Measurements from ENCODE around the gene DNM3.

Gene DNM3

DNA sequence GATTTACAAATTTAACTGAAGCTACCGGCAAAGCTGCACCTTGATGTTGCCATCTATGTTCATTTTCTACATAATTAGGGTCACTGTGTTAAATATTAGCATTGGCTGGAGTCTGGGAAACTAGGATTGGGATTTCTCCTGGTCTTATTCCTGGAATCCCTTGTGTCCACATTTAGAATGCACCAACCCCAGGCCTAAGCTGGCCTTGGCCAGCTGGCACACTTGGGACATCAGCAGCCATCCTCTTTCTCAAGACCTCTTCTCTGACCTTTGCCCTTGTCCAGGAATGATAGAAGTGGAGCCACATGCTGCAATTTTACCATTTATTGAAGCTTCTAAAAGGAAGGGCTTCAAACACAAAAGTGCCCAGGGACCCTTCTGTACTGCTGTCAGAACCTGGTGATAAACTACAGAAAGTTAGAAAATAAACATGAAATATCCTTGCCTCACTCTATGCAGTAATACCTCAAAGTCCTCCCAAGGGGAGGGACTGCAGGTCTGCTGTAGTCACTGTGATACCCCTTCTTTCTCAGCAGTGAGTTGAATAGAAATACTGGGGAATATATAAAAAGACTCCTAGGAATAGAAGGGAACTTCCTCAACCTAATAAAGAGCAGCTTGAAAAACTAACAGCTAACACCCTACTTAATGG lies 616.3 kb downstream of the DNM3 start:
- no peak for DNase-seq (ENCODE audit: low read depth)

DNA sequence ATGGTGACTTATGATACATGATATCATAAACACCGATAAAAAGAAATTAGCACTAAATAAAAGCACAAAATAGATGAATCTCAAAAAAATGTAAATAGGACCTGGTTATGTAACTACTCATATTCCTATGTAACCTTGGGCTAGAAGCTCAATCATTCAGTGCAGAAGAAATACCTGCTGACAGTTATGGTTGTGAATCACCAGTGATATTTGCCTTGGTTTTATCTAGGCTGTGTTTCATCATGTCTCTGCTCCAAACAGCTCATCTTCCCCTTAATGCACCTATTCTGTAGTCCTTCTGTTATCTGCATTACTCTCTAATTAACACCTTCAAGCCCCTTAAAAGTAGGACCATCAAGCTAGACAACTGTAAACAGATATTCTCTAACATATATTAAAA lies 618.9 kb downstream of the DNM3 start:
- no peak for DNase-seq (ENCODE audit: low read depth)

DNA sequence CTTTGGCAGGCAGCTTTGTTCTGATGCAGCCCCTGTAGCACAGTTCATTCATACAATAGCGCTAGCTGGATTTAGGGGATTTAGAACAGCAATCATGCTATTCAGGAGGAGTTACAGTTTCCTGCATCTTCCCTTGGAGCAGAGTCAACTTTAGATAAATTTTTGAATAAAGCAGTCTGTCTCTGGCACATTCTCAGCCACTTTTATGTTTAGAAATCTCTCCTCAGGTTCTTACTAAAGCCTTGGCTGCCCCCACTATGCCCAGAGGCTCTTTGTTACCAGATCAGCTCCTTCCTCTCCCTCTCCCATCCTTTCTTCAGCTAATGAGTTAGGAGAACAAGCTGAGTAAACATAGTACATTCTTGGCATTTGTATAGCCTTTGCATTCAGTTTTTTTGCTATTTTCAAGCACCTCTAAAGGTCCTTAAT lies 619.6 kb downstream of the DNM3 start:
- DNase-seq (ENCODE audit: low read depth): no peak

All from stimulated activated CD8-positive, alpha-beta memory T cell treated with anti-CD3 and anti-CD28 coated beads, Interleukin-12 subunit alpha, Interleukin-12 subunit beta, amount 100 ng/mL, for 1 hour (primary cell).